OCI-LY7 (cell line): ENCODE data around the gene C7orf25. TPM values are rescaled to one million over a fixed set of nuclear protein-coding genes. Genes with fewer than 3 reads are reported as not detected.

Experiments used
- total RNA-seq, 2 experiments: library from RNA; depleted of rRNA in 1 of 2; stranded (reverse); fragments of >200 nt in 1 of 2; shearing (Covaris generic) in 1 of 2; gene quantifications; 2 replicates each; pipeline ENCODE4 v1.2.3, GENCODE V29; 2014 to 2022

Gene C7orf25
- total RNA-seq, 2 experiments from 2014 or later, result 6.0 to 9.1 TPM

Other genes starting within 250 kb of the C7orf25 start
- gene PSMA2, start 20.1 kb upstream of the C7orf25 start, total RNA-seq (2014; rRNA removed; shearing (Covaris generic)), result 40.2 and 45.7 TPM in 2 replicates
- 101 and 145 TPM in 2 replicates for gene PSMA2, start 20.1 kb upstream of the C7orf25 start, total RNA-seq (2022)
- 61.8 and 89.7 TPM in 2 replicates for gene MRPL32, start 20.3 kb upstream of the C7orf25 start, total RNA-seq (2014; rRNA removed; shearing (Covaris generic))
- 55.7 and 59.7 TPM in 2 replicates for gene MRPL32, start 20.3 kb upstream of the C7orf25 start, total RNA-seq (2022)
- gene HECW1, start 200.6 kb upstream of the C7orf25 start, total RNA-seq (2014; rRNA removed; shearing (Covaris generic)), result 2.0 TPM in 2 replicates
- gene HECW1, start 200.6 kb upstream of the C7orf25 start, total RNA-seq (2022), result 1.9 and 2.0 TPM in 2 replicates